NOMO-1 (cell line): ENCODE results near the gene SH3PXD2A.
"Not testable (repeated sequence)": the region's sequence is repeated elsewhere in the genome, so short reads cannot be mapped to it uniquely, and the experiment has no call there.

Experiments used
- DNase-seq, 2 experiments: peaks; one replicate each; lab custom pipeline; 2025; ENCODE audit not compliant: unreplicated experiment in 2 of 2; lab: John Stamatoyannopoulos, UW

Gene SH3PXD2A

GRCh38 chr10:103814626-103815370 is 40.6 kb downstream of the SH3PXD2A start:
- DNase-seq = no peak

- DNase-seq = no peak
These were observed 41.3 kb downstream of the SH3PXD2A start for GRCh38 chr10:103814105-103814504.

DNA sequence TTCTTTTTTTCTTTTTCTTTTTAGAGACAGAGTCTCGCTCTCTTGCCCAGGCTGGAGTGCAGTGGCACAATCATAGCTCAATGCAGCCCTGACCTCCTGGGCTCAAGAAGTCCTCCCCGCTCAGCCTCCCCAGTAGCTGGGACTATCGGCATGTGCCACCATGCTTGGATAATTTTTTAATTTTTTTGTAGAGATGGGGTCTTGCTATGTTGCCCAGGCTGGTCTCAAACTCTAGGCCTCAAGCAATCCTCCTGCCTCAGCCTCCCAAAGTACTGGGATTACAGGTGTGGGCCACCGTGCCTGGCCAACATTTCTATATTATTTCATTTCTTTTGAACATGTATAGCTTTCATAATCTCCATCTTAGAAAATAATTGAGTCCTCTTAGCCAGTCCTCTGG is 42.1 kb downstream of the SH3PXD2A start:
- DNase-seq = not testable (repeated sequence)

DNA sequence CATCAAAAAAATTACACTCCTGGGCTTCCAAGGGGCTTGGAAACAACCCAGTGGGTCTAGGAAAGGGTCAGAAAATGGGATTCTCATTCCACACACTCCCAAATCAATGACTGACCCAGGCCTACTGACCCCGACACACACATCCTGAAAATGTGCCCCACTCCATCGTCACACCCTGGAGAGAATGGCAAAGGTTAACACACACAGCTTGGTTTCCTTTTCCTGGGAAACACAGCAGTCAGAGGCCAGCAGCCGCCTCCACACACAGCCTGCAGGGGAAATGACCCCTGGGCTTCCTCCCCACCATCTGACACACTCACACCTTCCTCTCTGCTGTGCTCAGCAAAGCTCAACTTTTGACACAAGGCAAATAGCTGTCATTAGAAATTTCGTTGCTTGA is 42.9 kb downstream of the SH3PXD2A start:
- DNase-seq = no peak

GRCh38 chr10:103812004-103812403 is 43.4 kb downstream of the SH3PXD2A start:
- no peak for DNase-seq

- no peak for DNase-seq
These were observed 43.9 kb downstream of the SH3PXD2A start for GRCh38 chr10:103811463-103811862.

- no peak for DNase-seq
These were observed 46.6 kb downstream of the SH3PXD2A start for GRCh38 chr10:103808780-103809179.

DNA sequence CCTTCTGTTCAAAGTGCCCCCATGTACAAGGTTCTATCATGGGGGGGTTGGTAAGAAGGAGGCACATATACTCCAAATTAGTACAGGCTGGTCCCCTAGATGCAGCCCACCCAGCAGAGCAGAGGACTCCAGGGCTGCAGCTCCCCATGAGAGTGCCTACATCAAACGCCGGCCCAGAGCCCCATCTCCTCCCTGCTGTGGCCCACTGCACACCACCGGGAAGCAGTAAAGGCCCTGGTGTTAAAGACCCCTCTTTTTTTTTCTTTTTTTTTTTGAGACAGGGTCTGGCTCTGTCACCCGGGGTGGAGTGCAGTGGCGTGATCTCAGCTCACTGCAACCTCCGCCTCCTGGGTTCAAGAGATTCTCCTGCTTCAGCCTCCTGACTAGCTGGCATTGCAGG is 47.4 kb downstream of the SH3PXD2A start:
- no peak for DNase-seq

DNA sequence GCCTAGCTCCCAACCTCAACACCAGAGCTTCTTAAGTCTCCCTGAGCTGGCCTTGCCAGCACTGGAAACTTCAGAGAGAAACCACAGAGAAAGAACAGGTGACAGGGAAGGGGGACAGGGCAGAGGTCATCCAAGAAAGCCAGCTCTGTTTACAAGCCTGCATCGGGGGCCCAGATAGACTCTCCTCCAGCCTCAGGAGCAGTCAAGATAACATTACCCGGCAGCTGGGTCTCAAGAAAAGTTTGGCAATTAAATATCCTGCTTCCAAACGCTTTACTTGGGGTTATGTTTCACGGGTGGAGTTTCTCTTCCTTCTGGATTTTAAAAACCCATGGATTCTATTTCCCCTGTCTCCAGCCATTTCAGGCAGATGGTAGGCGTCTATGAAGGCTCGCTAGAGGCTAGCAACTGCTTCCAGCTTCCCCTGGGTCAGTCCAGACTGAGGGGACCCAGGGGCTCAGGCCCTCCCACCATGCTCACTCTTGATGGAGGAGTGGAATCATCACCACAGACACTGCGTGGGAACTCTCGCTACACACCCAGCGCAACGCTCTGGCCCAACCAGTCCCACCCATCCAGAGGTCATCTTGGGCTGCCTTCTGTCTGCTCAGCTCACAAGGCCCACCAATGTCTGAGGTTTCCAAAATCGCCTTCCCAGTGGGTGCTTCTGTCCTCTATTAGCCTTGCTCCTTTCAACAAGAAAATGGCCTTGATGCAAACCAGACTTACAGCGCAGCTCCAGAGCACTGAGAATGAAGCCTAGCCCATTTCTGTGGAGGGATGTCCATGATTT is 48.8 kb downstream of the SH3PXD2A start:
- DNase-seq = no peak

- DNase-seq = no peak
These were observed 49.6 kb downstream of the SH3PXD2A start for GRCh38 chr10:103805781-103806180.

DNA sequence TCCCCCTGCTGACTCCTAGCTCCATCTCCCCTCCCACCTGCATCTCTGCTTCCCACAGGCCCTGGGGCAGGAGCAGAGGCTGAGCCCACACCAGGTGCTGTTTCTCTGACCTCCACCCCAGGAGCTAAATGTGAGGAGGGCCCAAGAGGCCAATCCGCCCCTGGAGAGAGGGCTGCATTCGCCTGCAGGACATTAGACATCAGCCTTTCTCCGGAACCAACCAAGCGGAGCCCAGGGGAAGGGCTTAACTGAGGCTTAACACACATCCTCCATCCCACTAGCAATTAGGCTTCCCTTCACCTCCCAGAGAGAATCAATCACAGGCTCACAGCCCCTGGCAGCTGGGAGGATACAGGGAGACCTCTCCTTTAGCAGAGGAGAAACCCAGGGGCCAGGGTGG is 50.5 kb downstream of the SH3PXD2A start:
- no peak for DNase-seq

GRCh38 chr10:103803941-103804340 is 51.4 kb downstream of the SH3PXD2A start:
- DNase-seq = no peak

- DNase-seq = no peak
These were observed 52.6 kb downstream of the SH3PXD2A start for GRCh38 chr10:103802637-103803353.

DNA sequence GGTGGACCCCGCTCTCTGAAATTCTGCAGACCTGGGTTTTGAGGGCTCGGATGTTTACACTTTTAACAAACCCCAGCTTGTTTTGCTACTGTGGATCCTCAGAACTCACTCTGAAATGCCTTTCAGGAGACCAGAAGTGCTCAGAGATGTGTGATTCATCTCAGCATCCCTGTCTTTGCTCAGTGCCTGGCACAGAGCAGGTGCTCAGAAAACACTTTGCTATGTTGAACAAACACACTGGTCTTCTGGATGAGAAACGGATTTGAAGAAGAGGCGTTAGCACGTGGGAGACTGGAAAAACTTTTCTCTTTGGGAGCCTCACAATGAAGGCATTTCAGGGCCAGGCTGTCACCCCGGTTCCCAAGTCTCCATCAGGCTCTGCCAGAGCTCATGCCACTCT is 53.3 kb downstream of the SH3PXD2A start:
- no peak for DNase-seq

- DNase-seq = no peak
These were observed 54.4 kb downstream of the SH3PXD2A start for GRCh38 chr10:103800789-103801540.

DNA sequence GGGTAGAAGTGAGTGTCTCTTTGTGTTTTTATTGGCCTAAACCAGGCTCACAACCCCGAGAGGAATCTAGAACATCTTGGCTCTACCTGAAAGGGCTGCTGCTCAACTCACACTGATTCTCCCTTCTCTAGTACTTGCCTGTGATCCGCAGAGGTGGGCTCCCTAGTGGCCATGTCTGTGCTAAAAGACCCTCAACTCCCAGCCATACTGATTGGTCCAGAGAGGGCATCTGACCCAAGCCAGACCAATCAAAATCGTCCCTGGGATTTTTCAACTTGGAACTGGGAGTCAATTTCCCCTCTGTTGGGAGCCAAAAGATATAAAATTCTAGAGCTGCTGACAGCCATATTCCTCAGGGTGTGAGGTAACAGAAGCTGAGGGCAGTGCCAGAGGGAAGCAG is 55.3 kb downstream of the SH3PXD2A start:
- no peak for DNase-seq

DNA sequence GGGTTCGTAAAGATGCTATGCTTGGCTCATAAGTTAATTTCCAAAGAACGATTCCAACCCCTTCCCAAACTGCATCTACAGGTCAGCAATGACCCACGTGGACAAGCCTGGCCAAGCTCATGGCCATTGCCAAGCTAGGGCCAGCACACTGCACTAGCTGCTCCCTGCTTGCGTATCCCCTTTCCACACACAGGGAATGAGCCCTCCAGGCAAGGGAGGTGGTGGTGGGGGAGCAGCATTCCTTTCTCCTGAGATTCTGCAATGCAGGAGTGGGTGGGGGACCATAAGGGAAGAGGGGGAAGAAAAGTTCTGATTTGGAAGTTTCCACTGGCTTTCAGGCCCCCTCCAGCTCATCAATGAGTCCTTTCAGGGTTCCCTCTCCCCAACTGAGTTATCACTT is 56.0 kb downstream of the SH3PXD2A start:
- DNase-seq = no peak

DNA sequence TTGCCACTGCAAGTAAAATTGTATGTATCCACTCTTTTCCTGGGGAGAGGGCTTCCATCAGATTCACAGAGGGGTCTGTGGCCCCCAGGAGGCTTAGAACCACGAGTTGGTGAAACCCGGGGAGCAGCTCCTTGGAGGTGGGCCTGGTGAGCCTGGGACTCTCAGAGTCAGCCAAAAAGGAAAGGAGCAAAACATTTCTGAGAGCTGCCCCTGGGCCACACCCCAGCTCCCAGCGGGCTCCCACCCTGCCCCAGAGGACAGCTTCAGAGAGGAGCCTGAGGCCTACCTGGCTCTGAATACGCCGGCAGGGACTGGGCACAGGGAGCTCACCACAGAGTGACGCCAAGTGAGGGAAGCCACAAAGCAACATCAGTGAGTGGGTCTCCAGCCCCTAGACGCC is 56.9 kb downstream of the SH3PXD2A start:
- no peak for DNase-seq

DNA sequence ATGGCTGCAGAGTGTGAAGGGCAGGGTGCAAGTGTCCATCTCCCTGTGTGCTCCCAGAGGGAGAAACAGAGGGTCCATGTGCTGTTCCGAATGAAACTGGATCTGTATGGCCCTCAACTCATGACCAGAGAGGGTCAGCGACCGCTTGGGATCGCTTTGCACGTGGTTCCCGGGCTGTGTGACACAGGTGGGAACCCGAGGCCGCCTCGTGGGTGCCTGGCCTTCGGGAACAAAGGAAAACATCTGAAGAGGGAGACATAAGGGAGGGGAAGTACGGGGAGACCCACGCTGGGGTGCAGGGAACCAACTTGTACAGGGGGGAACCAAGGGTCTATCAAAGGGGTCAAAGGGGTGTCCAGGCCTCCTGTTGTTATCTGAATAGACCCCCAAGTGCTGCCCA is 57.5 kb downstream of the SH3PXD2A start:
- no peak for DNase-seq

DNA sequence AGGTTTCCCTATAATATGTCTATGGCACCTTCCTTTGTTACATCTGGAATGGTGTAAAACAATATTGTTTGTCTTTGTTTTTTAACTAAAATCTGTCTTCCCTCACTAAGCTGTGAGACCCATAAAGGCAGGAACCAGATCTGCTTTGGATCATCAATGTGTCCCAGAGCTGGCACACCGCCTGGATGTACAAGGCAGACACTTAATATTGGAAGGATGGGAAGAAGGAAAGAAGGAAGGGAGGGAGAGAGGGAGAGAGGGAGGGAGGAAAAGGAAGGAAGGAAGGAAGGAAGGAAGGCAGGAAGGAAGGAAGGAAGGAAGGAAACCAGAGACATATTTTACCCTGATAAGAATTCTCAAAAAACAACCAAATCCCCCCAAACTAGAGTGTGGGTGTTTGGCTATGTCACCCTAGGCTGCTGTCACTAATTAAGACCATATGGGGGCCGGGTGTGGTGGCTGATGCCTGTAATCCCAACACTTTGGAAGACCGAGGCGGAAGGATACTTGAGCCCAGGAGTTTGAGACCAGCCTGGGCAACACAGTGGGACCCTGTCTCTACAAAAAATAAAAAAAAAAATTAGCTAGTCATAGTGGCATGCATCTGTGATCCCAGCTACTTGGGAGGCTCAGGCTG is 59.6 kb downstream of the SH3PXD2A start:
- DNase-seq = no peak
